H1 (cell line): Measurements from ENCODE around the gene FN3KRP.

Source experiments
- NANOG ChIP-seq: IDR thresholded peaks from 2 replicates; pipeline ENCODE4 v1.6.1; 2011; ENCODE audit warnings: low read length, low read depth, mild to moderate bottlenecking, inconsistent platforms; ENCODE audit not compliant: insufficient read depth, poor library complexity, severe bottlenecking
- SRF ChIP-seq: IDR thresholded peaks from 2 replicates; pipeline ENCODE4 v1.6.1; 2011; ENCODE audit warnings: mild to moderate bottlenecking, low read depth, low read length, moderate library complexity

GRCh38 chr17:82736511-82737185 is 20.1 kb downstream of the FN3KRP start:
- TF ChIP-seq SRF (no peak), NANOG (no peak)
